HCT116 (cell line): ENCODE results near the gene SETD3. TPM values are rescaled to one million over a fixed set of nuclear protein-coding genes. Genes with fewer than 3 reads are reported as not detected.

Experiments
- ATAC-seq: fragments of 200-7000 bp; cut with Tn5 transposase; 2 replicates; pipeline ENCODE4 v1.9.1; 2020; ENCODE audit warnings: mild to moderate bottlenecking, moderate library complexity
- BruUV-seq: library from RNA; stranded (reverse); fragments of 400-500 nt; replicated peaks from 2 replicates; lab custom pipeline; 2021; lab: Mats Ljungman, UMichigan
- CTCF ChIA-PET: fragments of 300-600 bp; sonication (Branson Sonifier 250); formaldehyde crosslinking; loops from one replicate; lab custom pipeline; 2021; ENCODE audit warnings: antibody characterized with exemption; lab: Charles Lee
- POLR2A ChIA-PET: fragments of 300-600, 350-600 bp; sonication (Branson Sonifier 250); formaldehyde crosslinking; loops from one replicate; lab custom pipeline; 2021; ENCODE audit warnings: antibody characterized with exemption; lab: Charles Lee
- RAD21 ChIA-PET, 2 experiments: fragments of 300-600 bp; sonication (Branson Sonifier 250); formaldehyde crosslinking; loops; one replicate each; lab custom pipeline; 2023; ENCODE audit warnings: low total read pairs in 2 of 2; ENCODE audit not compliant: uncharacterized antibody in 2 of 2, unreplicated experiment in 2 of 2, low non-redundant PET in 1 of 2; lab: Charles Lee
- DNase-seq: peaks from one replicate; pipeline ENCODE4 v3.0.0-alpha.2; 2010; ENCODE audit warnings: low read depth, low spot score
- H2AFZ ChIP-seq: fragments of 200-600 bp; shearing (Covaris generic), sonication (generic); 2 replicates; pipeline ENCODE4 v1.6.1; 2017; ENCODE audit warnings: low read depth, mixed run types, mixed read lengths, antibody characterized with exemption, low read length; ENCODE audit not compliant: poor library complexity, severe bottlenecking
- H3K27ac ChIP-seq: 2 replicates; pipeline ENCODE4 v1.5.1; 2012; ENCODE audit warnings: low read depth, low read length
- H3K27me3 ChIP-seq: fragments of 200-600 bp; sonication (generic); 2 replicates; pipeline ENCODE4 v1.6.1; 2016; ENCODE audit warnings: mixed run types, low read length, mixed read lengths; ENCODE audit not compliant: insufficient read depth
- H3K36me3 ChIP-seq, 2 experiments: fragments of 200-500 bp in 1 of 2; fragments of 200-600 bp in 1 of 2; sonication (Bioruptor generic) in 1 of 2; sonication (generic) in 1 of 2; 2 replicates each; pipeline versions ENCODE4 v1.5.1 to v1.6.1; 2014 to 2016; ENCODE audit warnings: low read length in 2 of 2, inconsistent platforms in 1 of 2, mixed read lengths in 1 of 2, mixed run types in 1 of 2; ENCODE audit not compliant: insufficient read depth in 2 of 2, control insufficient read depth in 1 of 2
- H3K4me1 ChIP-seq, 2 experiments: fragments of 200-600 bp in 1 of 2; sonication (generic) in 1 of 2; 2 replicates each; pipeline versions ENCODE4 v1.5.1 to v1.6.1; 2012 to 2017; ENCODE audit warnings: low read length in 2 of 2, inconsistent platforms in 1 of 2, mild to moderate bottlenecking in 1 of 2, mixed read lengths in 1 of 2, mixed run types in 1 of 2, moderate library complexity in 1 of 2; ENCODE audit not compliant: insufficient read depth in 2 of 2, control insufficient read depth in 1 of 2
- H3K4me2 ChIP-seq: fragments of 200-600 bp; sonication (generic); 2 replicates; pipeline ENCODE4 v1.6.1; 2017; ENCODE audit warnings: mixed run types, low read length, mixed read lengths
- H3K4me3 ChIP-seq, 2 experiments: fragments of 200-600 bp in 1 of 2; sonication (generic) in 1 of 2; replicated peaks in 1 of 2; 2 replicates each; pipeline ENCODE4 v1.5.1; 2011 to 2016; ENCODE audit warnings: low read length in 2 of 2, control low read depth in 1 of 2, low read depth in 1 of 2, mild to moderate bottlenecking in 1 of 2, mixed read lengths in 1 of 2, mixed run types in 1 of 2
- H3K79me2 ChIP-seq: fragments of 200-600 bp; sonication (generic); 2 replicates; pipeline ENCODE4 v1.6.1; 2017; ENCODE audit warnings: mild to moderate bottlenecking, mixed run types, low read length, moderate library complexity, mixed read lengths; ENCODE audit not compliant: insufficient read depth
- H3K9ac ChIP-seq: fragments of 200-600 bp; sonication (generic); 2 replicates; pipeline ENCODE4 v1.6.1; 2016; ENCODE audit warnings: low read length, mixed read lengths
- H3K9me2 ChIP-seq: fragments of 200-600 bp; sonication (generic), shearing (Covaris generic); 2 replicates; pipeline ENCODE4 v1.6.1; 2017; ENCODE audit warnings: mixed run types, mild to moderate bottlenecking, moderate library complexity; ENCODE audit not compliant: insufficient read depth
- H3K9me3 ChIP-seq, 2 experiments: fragments of 200-500 bp in 1 of 2; fragments of 200-600 bp in 1 of 2; sonication (Bioruptor generic) in 1 of 2; sonication (generic) in 1 of 2; 2 replicates each; pipeline ENCODE4 v1.6.1; 2014 to 2017; ENCODE audit warnings: low read length in 2 of 2, mixed read lengths in 2 of 2, inconsistent platforms in 1 of 2, low read depth in 1 of 2, mild to moderate bottlenecking in 1 of 2, mixed run types in 1 of 2, moderate library complexity in 1 of 2; ENCODE audit not compliant: control insufficient read depth in 1 of 2, insufficient read depth in 1 of 2
- H4K20me1 ChIP-seq: fragments of 200-600 bp; sonication (generic), shearing (Covaris generic); 2 replicates; pipeline ENCODE4 v1.6.1; 2017; ENCODE audit warnings: mixed run types, mild to moderate bottlenecking, moderate library complexity; ENCODE audit not compliant: insufficient read depth
- CEBPB ChIP-seq: IDR thresholded peaks from 2 replicates; pipeline ENCODE4 v1.6.1; 2012; ENCODE audit warnings: low read depth
- EGR1 ChIP-seq: IDR thresholded peaks from 2 replicates; pipeline ENCODE4 v1.6.1; 2012; ENCODE audit warnings: low read depth
- ELF1 ChIP-seq: IDR thresholded peaks from 2 replicates; pipeline ENCODE4 v1.6.1; 2012; ENCODE audit warnings: low read depth, borderline replicate concordance
- EZH2phosphoT487 ChIP-seq: fragments of 200-600 bp; IDR thresholded peaks from 2 replicates; pipeline ENCODE4 v1.6.1; 2018; ENCODE audit warnings: antibody characterized with exemption, borderline replicate concordance
- FOSL1 ChIP-seq: IDR thresholded peaks from 2 replicates; pipeline ENCODE4 v1.6.1; 2012; ENCODE audit warnings: low read depth
- MAX ChIP-seq: IDR thresholded peaks from 2 replicates; pipeline ENCODE4 v1.6.1; 2012
- POLR2A ChIP-seq: IDR thresholded peaks from 2 replicates; pipeline ENCODE4 v1.7.0; 2011; ENCODE audit warnings: borderline replicate concordance; ENCODE audit not compliant: insufficient read depth, insufficient read length; ENCODE audit errors: extremely low read depth
- POLR2AphosphoS5 ChIP-seq: IDR thresholded peaks from 2 replicates; pipeline ENCODE4 v1.6.1; 2011; ENCODE audit warnings: mild to moderate bottlenecking, low read depth, low read length, moderate library complexity
- RAD21 ChIP-seq: IDR thresholded peaks from 2 replicates; pipeline ENCODE4 v1.6.1; 2012; ENCODE audit warnings: low read depth, mild to moderate bottlenecking
- SIN3A ChIP-seq: IDR thresholded peaks from 2 replicates; pipeline ENCODE4 v1.6.1; 2012; ENCODE audit warnings: low read depth
- TCF7L2 ChIP-seq: IDR thresholded peaks from 2 replicates; pipeline ENCODE4 v1.7.0; 2011; ENCODE audit warnings: borderline replicate concordance, inconsistent platforms; ENCODE audit not compliant: insufficient read depth, insufficient read length; ENCODE audit errors: extremely low read depth
- YY1 ChIP-seq: IDR thresholded peaks from 2 replicates; pipeline ENCODE4 v1.6.1; 2011; ENCODE audit warnings: low read length, low read depth, moderate library complexity, mild to moderate bottlenecking; ENCODE audit not compliant: insufficient replicate concordance; ENCODE audit errors: extremely low read depth
- ZBTB33 ChIP-seq: IDR thresholded peaks from 2 replicates; pipeline ENCODE4 v1.6.1; 2011; ENCODE audit warnings: mild to moderate bottlenecking, low read length, moderate library complexity; ENCODE audit not compliant: insufficient replicate concordance; ENCODE audit errors: extremely low read depth
- ZFX ChIP-seq: fragments of 450-650 bp; IDR thresholded peaks from 2 replicates; pipeline ENCODE4 v1.6.1; 2017
- intact Hi-C: fragments of 100-400 bp; cut with micrococcal nuclease; formaldehyde crosslinking; loops from 2 replicates; pipeline ENCODE4 v1.10.0; 2022
- total RNA-seq: library from RNA; stranded (reverse); gene quantifications from one replicate; pipeline ENCODE4 v1.2.1, GENCODE V29; 2021; ENCODE audit not compliant: unreplicated experiment
- TF ChIP-seq, protein P1 (sequence below): IDR thresholded peaks from 2 replicates; pipeline ENCODE4 v1.6.1; 2012; ENCODE audit warnings: low read depth

Gene SETD3
- total RNA-seq, 1 experiment from 2014 or later: 46.6 TPM

DNA sequence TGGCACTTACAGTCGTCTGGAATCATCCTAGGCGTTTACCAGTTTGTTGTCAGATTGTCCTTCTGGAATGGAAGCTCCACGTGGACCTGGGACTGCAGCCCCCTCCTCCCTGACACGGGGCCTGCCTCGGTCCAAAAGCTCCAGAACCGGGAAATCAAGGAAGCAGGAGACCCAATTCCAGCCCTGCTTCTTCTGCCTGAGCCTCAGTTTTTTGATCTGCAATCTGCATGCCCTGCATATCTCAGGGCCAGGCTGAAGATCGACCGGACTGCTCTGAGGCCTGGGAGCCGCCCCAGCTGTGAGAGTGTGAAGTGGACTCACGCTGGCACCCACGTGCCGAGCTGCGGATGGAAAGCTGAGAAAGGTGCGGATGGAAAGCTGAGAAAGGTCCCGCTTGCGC lies 98.6 kb downstream of the SETD3 start (continued):
- TF ChIP-seq, protein P1, sequence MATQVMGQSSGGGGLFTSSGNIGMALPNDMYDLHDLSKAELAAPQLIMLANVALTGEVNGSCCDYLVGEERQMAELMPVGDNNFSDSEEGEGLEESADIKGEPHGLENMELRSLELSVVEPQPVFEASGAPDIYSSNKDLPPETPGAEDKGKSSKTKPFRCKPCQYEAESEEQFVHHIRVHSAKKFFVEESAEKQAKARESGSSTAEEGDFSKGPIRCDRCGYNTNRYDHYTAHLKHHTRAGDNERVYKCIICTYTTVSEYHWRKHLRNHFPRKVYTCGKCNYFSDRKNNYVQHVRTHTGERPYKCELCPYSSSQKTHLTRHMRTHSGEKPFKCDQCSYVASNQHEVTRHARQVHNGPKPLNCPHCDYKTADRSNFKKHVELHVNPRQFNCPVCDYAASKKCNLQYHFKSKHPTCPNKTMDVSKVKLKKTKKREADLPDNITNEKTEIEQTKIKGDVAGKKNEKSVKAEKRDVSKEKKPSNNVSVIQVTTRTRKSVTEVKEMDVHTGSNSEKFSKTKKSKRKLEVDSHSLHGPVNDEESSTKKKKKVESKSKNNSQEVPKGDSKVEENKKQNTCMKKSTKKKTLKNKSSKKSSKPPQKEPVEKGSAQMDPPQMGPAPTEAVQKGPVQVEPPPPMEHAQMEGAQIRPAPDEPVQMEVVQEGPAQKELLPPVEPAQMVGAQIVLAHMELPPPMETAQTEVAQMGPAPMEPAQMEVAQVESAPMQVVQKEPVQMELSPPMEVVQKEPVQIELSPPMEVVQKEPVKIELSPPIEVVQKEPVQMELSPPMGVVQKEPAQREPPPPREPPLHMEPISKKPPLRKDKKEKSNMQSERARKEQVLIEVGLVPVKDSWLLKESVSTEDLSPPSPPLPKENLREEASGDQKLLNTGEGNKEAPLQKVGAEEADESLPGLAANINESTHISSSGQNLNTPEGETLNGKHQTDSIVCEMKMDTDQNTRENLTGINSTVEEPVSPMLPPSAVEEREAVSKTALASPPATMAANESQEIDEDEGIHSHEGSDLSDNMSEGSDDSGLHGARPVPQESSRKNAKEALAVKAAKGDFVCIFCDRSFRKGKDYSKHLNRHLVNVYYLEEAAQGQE: no peak
- no peak for TF ChIP-seq YY1
- TF ChIP-seq RAD21: no peak
- no peak for TF ChIP-seq MAX
- no peak for TF ChIP-seq ZFX
- TF ChIP-seq EZH2phosphoT487: no peak

- no TSS peak for BruUV-seq
- ATAC-seq: no peak
- POLR2A ChIA-PET: no interaction called here
- TF ChIP-seq, protein P1: no peak
- no peak for TF ChIP-seq POLR2A
- no peak for TF ChIP-seq TCF7L2
- TF ChIP-seq MAX: no peak
- no peak for TF ChIP-seq POLR2AphosphoS5
- no peak for TF ChIP-seq EZH2phosphoT487
- TF ChIP-seq ZBTB33: no peak
- no peak for TF ChIP-seq SIN3A
- no peak for TF ChIP-seq EGR1
- no peak for TF ChIP-seq FOSL1
- TF ChIP-seq ELF1: no peak
- TF ChIP-seq CEBPB: no peak
Observed at GRCh38 chr14:99381688-99382060, 99.0 kb downstream of the SETD3 start.

More at GRCh38 chr14:99381688-99382060, 99.0 kb downstream of the SETD3 start:
- Histone ChIP-seq H3K9me3 (no peaks in the 10 kb centered on the region), H3K4me2 (no peak overlapping the region), H3K4me1 (peaks cover 9 to 27% of the 10 kb centered on the region in 2 experiments), H3K36me3 (no peaks in the 10 kb centered on the region), H3K79me2 (no peaks in the 10 kb centered on the region), H4K20me1 (no peaks in the 10 kb centered on the region), H3K27ac (no peak overlapping the region), H3K27me3 (0 out of 2 replicates have a peak, but pooled peaks cover 3% of the 10 kb centered on the region), H3K9me2 (no peaks in the 10 kb centered on the region), H3K4me3 (no peak overlapping the region), H2AFZ (no peak overlapping the region), H3K9ac (no peak overlapping the region)
- intact Hi-C loops: no loop called here
- ChIA-PET CTCF (interaction anchor here (2.5 to 5.6 kb wide), 3 partner anchors 11 to 62 kb away, joined by 7 to 37 read pairs (median 8); no protein-coding TSS in a partner anchor), RAD21 (no interaction called here)
- DNase-seq: no peak
